Sciatic nerve (tissue), 2 donors: ENCODE results near the gene CD320. TPM values are rescaled to one million over a fixed set of nuclear protein-coding genes. Genes with fewer than 3 reads are reported as not detected.
"Not testable (repeated sequence)": the region's sequence is repeated elsewhere in the genome, so short reads cannot be mapped to it uniquely, and the experiment has no call there.

Experiments
- ATAC-seq: fragments of 200-7000 bp; cut with Tn5 transposase; one replicate; pipeline ENCODE4 v1.9.1; 2020; ENCODE audit warnings: mild to moderate bottlenecking, moderate library complexity
- DNase-seq: peaks from one replicate; pipeline ENCODE4 v3.0.0-alpha.2; 2020; ENCODE audit warnings: low spot score
- intact Hi-C: fragments of 100-400 bp; cut with DNase I; formaldehyde crosslinking; loops from one replicate; pipeline ENCODE4 v1.14.2; 2022
- total RNA-seq: library from RNA; stranded (reverse); fragmentation: NEBNext Ultra II Directional; extraction: Animal tissue kit (Norgen Biotek cat#: 25700); gene quantifications from one replicate; pipeline ENCODE4 v1.2.1, GENCODE V29; 2021
- donor health status: DM: no; HTN: no; CAD: no.
- donor health status: DM: no; HTN: no; CAD: no.

CD320 gene
- total RNA-seq, 1 donor from 2014 or later: 23.8 TPM

DNA sequence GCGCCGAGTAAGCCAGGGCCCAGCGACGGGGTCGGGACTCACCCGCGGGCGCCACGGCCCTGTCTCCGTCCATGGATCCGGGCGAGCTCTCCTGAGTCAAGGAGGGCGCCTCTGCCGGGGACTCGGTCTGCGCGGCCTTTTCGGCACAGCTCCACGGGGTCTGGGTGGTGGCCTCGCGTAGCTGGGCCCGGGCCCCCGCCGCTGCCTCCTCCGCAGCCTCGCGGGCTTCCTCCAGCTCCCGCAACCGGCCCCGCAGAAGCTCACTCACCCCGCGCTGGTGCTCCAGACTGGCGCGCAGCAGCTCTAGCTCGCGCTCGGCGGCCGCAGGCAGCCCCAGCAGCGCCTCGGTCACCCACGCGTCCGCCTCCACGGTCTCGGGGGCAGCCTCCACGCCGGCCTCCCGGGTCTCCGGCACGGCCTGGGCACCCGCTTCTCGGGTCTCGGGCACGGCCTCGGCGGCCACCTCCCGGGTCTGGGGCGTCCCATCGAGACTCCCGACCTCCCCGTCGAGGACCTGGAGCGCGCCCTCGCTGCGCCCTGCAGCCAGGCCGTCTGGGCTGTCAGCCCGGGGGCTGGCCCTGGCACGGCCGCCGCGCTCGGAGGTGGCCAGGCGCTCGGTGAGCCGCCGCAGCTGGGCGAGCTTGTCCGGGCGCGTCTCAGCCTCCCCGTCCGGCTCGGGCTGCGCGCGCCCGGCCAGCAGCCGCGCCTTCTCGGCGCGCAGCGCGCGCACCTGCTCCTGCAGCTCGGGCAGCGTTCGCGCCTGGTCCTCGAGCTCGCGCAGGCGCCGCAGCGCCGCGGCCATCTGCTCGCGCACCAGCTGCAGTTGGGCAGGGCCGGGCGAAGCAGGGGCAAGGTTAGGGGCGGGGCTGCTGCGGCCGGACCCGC, 26.5 kb upstream of the CD320 start:
- DNase-seq (no peak), ATAC-seq (peak; percentile 53)
- intact Hi-C loops: no loop called here

DNA sequence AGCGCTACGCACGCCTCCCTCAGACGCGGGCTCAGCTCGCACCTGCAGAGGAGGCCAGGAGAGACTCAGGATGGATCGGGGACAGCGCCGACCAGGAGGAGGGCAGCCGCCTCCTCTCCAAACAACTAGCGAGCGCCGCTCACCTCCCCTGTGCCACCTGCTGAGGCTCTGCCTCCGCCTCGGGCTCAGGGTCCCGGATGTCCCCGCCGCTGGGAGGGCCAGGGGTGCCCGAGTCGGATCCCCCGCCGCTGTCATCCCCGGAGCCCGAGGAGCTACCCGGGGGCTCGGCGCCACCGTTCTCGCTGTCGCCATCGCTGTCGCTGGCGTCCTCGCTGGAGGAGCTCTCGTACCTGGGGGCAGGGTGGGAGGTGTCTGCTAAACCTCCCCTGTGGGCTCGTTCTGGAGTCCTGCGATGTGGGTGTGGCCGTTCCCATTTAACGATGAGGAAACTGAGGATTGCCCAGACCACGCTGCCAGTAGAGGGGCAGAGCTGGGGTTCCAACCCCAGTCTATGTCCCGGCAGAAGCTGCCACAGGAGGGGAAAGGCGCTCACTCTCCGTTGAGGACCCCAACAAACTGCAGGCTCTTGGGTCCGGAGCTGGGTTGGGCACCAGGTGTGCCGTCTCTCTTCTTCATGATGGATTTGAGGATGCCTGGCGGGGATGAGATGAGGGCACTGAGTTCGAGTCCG, 25.8 kb upstream of the CD320 start:
- intact Hi-C loops: no loop called here
- no peak for ATAC-seq
- no peak for DNase-seq

DNA sequence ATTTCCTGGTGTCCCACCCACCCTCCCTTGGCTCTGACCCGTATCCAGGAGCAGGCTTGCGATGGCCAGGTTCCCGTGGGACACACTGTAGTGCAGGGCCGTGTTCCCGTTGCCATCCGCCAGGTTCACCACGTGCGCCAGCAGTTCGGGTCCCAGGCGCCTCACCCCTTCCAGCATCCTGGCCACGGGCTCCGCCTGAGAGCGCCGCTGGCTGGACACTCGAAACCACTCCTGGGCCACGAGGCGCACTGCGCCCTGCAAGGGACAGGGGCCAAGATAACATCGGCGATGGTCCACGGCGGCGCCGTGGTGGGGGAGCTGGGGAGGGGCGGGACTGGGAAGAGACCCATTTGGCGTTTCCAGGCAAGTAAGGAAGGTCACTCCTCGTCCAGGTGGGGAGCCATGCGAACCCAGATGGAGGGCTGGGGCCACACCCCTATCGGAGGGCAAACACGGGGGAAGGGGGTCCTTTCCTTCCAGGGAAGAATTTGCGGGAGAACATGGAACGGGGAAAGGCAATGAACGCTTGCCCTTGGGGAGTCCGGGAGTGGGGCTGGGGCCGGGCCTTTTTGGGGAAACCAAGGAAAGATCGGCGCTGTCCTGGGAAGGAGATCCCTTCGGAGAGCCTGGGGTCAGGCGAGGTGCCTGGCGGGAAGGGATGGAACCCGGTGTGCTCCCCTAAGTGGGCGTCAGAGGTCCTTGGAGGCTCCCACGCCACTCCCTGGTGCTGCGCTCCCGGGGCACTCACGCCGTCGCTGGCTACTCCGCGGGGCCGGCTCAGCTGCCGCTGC, 25.0 kb upstream of the CD320 start:
- intact Hi-C loops: no loop called here
- DNase-seq (no peak), ATAC-seq (no peak)

DNA sequence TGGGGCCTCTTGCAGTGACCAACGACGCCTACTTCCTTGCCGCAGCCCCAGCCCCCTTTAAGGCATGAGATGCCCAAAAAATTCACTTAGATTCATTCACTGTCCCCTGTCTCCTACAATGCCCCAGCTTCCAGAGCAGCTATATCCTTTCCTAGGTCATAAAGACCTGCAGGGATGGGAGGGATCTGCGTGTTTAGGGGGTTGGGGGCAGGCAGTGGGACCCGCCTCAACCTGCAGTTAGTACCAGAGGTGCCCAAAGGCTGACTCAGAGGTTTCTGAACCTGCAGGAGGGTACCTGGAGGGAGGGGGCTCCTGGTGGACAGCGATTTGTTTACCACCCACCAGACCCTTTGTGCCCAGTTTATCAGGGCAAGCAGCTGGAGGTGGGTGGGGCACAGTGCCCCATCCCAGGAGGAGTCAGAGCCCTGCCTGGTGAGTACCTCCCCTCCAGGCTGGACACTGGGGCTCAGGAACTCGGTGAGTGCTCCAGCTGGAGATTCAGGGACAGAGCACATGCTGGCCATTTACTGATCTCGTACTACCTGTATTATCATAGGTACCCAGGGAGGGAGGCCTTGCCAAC, 23.2 kb upstream of the CD320 start:
- intact Hi-C loops: no loop called here
- ATAC-seq (no peak), DNase-seq (no peak)

DNA sequence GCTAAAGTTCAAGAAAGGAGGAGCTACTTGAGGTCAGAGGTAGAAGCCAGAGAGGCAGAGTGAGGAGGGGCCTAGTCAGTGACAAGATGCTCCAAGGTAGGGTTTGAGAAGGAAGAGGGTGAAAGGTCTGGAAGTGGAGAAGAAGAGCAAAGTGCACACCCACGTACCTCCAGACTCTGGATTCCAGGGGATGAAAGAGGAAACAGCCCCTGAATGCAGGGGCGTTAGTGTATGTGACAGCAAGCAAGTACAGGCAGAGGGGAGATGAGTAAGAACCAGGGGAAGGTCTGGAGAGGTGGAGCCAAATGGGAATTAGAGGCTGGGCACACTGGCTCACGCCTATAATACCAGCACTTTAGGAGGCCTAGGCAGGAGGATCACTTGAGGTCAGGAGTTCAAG, 21.8 kb upstream of the CD320 start:
- ATAC-seq (no peak), DNase-seq (no peak)
- intact Hi-C loops: no loop called here

DNA sequence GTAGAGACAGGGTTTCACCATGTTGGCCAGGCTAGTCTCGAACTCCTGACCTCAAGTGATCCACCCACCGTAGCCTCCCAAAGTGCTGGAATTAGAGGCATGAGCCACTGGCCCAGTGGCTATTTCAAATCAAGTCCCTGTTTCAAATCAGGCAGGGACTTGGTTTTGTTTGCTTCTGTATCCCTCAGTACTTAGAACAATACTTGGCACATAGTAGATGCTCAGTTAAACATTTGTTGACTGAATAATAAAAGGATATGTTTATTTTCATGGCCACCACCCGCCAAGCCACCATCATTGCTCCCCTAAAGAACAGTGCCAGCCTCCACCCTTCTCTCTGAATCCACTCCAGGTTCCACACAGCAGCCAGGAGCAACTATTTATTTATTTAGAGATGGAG, 17.3 kb upstream of the CD320 start:
- intact Hi-C loops: no loop called here
- no peak for ATAC-seq
- DNase-seq: no peak

DNA sequence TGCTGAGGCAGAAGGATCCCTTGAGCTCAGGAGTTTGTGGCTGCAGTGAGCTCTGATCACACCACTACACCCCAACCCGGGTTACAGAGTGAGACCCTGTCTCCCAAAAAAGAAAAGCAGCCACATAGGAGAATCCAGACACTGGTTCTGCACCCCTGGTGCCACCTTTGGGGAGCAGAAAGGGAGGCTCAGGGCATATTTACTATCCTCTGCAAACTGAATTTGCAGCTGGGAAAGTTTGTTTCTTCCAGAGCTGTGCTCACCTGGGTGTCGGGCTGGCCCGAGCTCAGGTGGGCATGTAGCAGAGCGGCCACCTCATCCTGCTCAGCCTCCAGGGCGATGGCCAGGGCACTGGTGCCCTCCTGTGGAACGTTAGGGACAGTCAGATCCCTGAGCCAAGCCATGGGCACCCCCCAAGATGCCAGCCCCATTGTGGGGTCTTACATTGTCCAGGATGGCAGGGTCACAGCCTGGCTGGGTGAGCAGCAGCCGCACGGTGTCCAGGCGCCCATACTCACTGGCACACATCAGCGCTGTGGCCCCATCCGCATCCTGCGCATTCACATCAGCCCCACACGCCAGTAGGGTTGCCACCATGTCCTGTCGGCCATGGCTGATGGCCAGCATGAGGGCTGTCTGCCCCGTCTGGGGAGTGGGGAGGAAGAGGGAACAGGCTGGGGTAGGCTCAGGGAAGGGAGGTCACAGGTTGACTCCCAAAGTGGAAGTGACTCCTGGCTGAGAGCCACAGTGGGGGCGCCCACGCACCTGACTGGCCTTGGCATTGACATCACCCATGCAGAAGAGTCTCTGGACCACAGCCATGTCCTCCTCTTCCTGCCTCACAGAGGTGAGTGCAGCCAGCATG, 16.3 kb upstream of the CD320 start:
- ATAC-seq (no peak), DNase-seq (no peak)
- intact Hi-C loops: no loop called here

DNA sequence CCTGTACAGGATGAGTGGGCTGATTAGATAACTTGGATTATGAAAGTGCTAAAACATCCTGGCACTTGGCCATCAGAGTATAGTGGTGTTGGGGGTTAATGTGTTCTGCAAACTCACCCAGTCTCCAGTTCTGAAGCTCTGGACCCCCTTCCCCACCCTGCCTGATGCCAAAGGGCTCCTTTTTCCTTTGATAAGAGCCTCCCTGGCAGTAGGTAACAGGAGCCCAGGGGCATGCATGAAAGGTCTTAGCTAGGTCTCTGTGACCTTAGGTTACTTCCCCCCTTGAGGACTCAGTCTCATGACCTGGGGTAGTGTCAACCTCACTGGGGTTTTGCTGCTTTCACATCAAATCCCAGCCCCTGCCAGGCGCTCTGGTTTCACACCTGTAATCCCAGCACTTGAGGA, 15.6 kb upstream of the CD320 start:
- DNase-seq (no peak), ATAC-seq (no peak)
- intact Hi-C loops: no loop called here

DNA sequence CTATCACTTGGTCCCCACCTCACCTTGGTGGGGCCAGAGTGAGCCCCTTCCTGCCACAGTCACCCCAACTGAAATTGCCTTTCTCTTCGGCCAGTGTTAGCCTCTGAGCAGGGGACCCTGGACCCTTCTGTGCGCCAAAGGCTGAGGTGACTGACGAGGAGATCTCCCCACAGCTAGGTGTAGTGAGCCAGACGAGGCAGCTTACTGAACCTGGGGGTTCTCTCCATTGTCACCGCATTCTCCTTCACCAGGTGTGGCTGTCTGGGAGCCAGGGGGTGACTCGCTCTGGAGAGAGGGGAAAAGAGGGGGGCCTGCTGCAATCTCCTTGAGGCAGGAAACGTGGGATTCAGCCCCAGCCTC, 14.5 kb upstream of the CD320 start:
- intact Hi-C loops: no loop called here
- DNase-seq (no peak), ATAC-seq (no peak)

DNA sequence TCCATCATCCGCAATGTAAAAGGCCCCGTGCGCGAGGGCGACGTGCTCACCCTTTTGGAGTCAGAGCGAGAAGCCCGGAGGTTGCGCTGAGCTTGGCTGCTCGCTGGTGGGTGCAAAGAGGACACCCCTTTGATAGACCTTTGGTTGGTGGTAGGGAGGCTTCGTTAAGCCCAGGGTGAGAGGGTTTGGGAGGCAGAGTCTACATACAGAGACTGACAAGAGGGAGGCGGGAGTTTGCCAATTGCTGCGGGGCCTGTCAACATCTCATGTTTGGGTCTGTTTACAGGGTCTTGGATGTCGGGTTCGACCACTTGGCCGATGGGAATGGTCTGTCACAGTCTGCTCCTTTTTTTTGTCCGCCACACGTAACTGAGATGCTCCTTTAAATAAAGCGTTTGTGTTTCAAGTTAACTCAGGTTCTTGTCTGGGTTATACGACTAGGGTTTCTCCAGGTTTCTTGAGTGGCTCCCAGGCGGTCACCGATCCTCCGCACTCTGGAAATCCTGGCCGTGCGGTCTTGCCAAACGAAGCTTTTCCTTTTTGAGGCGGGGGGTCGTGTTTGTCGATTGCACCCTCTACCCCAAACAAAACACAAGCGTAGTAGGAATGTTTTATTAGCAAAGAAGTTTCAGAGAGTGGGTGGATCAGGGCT, 14.0 kb upstream of the CD320 start:
- ATAC-seq: no peak

DNA sequence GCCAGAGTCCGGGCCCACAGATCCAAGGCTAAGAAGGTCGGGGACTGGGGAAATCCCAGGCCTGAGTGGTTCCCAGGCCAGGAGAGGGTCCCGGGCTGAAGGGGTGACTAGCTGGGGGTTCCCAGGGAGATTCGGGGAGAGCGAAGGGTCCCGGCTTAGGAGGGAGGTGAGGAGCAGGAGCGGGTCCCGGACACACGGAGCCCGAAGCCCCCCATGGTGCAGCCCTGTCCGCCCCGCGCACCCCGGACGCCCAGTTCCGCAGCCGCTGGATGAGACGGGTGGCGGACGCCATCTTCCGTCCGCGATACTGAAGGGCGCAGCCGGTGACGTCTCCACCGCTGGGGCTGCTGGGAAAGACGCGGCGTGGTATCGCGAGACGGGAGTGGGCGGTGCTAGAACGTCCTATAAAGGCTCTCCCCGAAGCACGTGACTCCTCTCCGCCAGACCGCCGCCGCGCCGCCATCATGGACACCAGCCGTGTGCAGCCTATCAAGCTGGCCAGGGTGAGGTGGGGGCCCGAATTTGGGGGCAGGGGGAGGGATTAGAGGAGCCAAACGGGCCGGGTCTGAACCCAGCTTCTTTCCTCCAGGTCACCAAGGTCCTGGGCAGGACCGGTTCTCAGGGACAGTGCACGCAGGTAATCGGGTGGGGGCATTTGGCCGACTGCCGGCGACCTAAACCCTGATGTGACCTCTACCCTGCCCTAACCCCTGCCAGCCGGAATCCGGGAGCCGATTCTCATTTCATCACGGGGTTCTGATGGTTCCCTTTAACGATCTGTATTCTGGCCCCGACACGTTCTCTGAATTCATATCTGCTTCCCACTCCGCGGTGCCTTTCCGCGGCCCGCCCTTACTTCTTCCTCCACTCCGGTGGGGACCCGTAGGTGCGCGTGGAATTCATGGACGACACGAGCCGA, 13.2 kb upstream of the CD320 start, which contains the start of the genes NDUFA7 and RPS28:
TSS of gene NDUFA7 (minus strand) at position 309 of the 919 bp plus-strand sequence. CDS start at position 292, 17 bp downstream.
TSS of gene RPS28 (plus strand) at position 430 of the 919 bp plus-strand sequence. CDS start at position 465, 35 bp downstream.
- DNase-seq (peak; percentile 99), ATAC-seq (peak; percentile 99)
- intact Hi-C loops: no loop called here

More for the DNA sequence above, 14.0 kb upstream of the CD320 start:
- DNase-seq: no peak
- intact Hi-C loops: no loop called here

DNA sequence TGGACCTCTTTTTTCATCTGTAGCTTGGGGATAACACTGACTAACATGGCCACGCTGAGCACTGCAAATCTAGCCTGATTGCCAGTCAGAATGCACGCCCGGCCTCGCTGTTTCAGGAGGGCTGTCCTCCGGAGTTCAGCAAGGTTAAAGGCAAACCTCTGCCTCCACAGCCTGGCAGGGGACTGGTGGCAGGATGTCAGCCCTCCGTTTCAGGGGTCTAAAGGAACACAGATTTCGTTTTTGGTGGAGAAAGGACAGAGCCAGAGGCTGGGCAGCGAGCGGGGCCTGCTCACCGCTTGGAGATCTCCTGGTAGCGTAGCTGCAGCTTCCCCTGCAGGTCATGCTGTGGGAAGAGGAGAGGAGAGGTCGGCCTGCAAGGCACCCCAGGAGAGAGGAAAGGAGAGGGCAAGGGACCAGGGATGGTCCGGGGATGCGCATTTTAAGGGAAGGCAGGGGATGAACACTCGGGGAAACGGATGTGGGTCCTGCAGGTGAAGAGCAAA, 12.5 kb upstream of the CD320 start:
- intact Hi-C loops: no loop called here
- ATAC-seq (peak; percentile 21), DNase-seq (no peak)

DNA sequence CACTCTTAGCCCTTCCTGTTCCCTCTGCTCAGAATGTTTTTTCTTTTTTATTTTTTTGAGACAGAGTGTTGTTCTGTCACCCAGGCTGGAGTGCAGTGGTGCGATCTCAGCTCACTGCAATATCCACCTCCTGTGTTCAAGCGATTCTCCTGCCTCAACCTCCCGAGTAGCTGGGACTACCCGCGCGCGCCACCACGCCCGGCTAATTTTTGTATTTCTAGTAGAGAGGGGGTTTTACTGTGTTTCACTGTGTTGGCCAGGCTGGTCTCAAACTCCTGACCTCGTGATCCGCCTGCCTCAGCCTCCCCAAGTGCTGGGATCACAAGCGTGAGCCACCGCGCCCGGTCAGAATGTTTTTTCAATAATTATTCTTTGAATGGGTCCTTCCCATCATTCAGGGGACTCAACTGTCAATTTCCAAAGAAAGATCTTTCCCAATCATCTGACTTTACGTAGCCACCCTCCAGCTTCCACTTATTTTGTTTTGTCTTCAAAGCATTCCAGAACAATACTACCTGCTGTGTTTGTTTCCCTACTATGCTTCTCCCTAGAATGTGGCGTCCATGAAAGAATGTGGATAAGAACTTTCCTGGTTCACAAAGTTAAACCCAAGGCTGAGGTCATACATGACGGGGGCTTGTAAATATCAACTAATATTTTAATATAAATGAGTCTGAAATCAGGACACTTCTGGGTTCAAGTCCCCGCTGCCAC, 11.8 kb upstream of the CD320 start:
- no peak for DNase-seq
- no peak for ATAC-seq
- intact Hi-C loops: no loop called here

DNA sequence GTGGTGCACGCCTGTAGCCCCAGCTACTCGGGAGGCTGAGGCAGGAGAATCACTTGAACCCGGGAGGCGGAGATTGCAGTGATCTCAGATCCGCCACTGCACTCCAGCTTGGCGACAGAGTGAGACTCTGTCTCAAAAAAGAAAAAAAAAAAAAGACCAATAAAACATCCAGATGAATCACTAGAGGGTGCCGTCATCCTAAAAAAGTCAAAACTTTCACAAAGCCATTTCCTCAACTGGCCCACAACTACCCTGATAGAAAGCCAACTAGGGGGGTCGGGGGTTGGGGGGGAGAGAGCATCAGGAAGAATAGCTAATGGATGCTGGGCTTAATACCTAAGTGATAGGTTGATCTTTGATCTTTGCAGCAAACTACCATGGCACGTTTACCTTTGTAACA, 10.7 kb upstream of the CD320 start:
- intact Hi-C loops, ATAC-seq, DNase-seq: not testable (repeated sequence)

DNA sequence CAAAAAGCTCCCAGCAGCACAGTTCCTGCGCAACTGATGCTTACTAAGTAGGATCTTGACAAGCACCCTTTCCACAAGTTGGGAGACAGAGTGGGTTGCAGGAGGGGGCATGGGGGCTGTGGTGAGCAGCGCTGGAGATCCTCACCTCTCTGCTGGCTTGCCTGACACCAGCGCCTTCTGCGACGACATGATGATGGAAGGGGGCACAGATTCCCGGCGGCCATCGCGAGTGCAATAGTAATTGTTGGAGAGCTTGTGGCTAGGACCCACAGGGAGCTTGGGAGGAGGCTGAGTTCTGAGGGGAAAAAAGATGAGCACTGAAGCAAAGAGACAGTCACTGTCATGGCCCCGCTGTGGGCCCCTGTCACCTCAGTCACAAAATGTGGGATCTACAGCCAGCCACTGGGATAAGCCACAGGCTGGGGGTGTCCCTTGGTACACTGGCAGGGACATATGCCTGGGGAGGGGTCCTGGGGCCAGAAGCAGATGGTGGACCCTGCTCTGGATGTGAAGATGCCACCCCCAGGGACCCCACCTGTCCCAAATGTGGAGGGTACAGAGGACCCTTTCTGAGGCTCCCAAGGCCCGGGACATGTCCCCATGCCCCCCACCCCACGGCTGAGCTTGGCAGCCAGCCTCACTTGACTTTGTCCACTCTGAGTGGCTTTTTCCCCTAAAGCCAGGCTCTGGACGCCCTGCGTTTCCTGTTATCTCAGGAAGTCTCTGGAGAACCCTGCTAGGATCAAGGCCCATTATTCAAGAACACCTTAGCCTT, 8.4 kb upstream of the CD320 start:
- DNase-seq: no peak
- ATAC-seq: no peak
- intact Hi-C loops: no loop called here
